GM15510 (cell line): ENCODE results near the gene JAZF1.

Experiments used
- POLR2A ChIP-seq: IDR thresholded peaks from 3 replicates; pipeline ENCODE4 v1.6.1; 2011; ENCODE audit warnings: borderline replicate concordance; ENCODE audit not compliant: insufficient read length; ENCODE audit errors: extremely low read depth

Gene JAZF1

DNA sequence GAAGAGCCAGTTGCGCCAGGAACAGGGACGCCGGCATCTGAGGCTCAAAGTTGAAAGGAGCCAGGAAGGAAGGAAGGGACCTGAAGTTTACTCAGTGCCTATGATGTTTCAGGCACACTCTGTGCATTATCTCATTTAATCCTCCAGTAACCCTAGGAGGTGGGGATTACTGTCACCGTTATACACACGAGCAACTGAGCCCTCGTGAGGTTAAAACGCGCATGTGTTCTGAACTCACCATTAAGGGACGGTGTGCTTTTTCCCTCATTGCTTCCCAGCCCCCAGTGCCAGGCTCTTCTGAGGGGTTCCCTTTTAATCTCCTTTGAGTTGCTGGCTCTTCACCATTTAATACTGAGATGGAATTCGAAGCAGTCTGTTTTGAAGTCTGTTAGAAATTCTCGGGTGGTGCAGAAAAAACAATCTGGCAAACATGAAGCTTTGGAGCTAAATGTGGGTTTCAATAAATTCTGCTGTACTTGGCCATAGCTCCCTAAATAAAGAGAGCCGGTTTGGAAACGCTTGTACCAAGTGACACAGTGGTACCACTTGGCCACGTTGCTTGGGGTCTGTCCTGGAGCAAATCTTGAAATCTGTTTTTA, 338.4 kb downstream of the JAZF1 start:
- TF ChIP-seq POLR2A = no peak

DNA sequence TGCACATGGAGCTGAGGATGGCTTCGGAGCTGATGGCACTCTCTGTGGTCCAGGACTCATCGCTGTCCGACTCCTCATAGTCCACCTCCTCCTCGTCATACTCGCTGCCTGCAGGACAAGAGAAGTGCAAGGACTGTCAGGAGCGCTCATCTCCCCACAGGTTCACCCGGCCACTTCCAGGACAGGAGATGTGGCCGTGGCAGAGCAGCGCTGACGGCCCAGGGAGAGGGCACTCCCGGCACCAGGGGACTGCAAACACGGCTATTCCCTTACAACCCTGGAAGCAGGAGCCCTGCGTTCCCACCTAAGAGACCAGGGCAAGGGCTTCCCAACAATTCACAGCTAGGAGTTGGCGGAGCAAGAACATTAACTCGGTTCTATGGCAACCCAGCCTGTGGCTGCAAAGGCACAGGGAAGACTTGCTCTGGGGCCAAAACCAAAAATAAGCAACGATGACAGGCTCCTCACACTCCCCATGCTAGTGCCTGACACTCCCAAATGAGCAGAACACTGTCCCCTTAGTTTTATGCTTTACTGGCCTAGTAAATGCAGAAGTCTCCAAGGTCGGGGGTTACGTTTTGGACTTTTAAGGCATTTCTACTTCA, 339.7 kb downstream of the JAZF1 start:
- no peak for TF ChIP-seq POLR2A

DNA sequence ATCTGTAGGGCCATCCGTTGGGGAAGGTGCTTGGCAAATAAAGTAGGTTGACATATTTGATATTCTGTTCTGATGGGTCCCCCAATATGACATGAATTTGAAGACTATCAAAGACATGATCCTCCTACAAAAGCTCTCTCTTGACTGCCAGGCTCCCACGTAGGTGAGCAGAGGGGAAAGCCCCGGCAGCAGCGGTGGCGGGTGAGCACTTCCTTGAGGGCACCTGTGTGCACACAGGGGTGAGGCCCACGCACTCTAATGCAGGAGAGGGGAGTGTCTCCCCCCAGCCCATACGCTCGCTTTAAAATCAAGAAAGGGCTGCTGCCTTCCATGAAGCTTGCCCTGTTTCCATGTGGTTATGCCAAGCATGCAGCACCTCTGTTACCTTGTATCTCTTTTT, 340.3 kb downstream of the JAZF1 start:
- no peak for TF ChIP-seq POLR2A

DNA sequence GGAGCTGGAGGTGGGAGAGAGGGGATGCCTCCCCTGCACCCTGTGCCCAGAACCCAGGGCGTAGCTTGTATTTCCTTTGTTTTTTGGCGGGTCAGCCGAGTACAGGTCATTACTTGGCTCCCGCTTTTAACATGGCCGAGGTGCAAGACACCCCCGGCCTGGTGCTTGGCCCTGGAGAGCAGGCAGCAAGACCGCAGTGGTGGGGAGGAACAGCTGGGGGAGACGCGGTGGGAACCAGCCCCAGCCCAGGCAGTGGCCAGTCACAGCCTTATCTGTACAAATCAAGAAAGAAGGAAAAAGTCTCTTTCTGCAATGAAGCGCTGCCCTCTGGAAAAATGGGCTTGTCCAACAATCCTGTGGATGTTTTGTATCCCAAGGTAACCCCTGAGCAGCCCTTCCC, 341.5 kb downstream of the JAZF1 start:
- TF ChIP-seq POLR2A = no peak

DNA sequence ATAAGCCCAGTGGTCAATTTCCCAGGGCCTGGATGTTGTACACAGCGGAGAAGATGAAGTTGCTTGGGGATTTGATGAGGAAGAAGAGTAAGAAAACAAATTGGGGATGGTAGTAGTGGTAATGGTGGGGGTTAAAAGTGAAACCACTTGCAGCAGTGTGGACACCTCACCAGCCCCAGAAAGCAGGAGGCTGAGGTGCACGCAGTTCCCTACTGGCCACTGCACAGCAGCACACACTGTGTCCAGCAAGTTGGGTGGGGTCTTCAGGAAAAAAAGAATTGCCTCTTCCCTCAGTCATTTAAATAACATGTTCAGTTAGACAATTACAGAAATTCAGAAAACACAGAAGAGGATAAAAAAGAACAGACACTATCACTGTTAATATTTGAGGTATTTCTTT, 344.1 kb downstream of the JAZF1 start:
- no peak for TF ChIP-seq POLR2A

DNA sequence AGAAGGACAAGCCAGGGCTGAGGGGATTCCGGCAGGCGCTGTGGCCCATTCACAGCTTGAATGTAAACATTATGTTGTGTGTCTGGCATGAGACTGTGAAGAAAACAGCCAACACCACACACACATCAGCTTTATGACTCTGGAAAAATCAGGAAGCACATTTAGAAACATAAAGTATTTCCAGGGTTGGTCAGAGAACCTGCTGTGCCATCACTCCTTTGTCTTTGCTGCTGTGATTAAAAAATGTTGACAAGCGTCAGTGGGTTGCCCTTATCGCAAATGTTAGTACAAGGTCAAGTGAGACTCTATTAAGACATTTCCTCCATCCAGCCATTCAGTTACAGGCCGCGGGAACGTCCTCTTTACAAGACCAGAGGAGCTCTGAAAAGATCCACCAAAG, 345.2 kb downstream of the JAZF1 start:
- no peak for TF ChIP-seq POLR2A

DNA sequence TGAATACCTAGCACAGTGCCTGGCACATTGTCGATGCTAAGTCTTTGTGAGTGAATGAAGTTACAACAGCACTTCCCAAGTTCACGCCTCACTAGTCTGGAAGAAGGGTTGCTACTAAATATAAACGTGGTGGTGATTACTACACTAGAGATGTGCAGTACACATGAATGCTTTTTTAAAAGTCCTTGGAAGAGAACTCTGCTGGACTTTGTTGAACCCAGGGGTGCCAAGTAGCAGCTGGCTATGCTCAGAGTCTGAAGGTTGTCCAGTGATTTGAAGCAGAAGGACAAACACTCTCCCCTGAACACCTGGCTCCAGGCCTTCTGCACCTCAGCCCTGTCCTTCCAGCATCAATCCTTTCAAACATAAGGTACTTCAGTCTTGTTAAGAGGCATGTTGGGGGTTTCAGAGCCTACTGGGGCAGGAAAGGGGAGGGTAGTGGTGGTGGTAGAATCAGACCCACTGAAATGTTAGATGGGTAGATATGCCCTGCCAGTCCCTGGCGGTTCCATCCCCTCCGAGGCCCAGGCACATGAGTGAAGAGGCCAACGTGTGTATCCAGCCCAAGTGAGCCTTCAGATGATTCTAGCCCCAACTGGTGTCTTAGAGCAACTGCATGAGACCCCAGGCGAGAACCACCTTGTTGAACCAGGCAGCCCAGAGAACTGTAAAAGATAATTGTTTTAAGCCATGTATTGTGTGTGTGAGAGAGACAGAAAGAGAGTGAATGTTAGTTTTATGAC, 346.2 kb downstream of the JAZF1 start:
- TF ChIP-seq POLR2A = no peak

DNA sequence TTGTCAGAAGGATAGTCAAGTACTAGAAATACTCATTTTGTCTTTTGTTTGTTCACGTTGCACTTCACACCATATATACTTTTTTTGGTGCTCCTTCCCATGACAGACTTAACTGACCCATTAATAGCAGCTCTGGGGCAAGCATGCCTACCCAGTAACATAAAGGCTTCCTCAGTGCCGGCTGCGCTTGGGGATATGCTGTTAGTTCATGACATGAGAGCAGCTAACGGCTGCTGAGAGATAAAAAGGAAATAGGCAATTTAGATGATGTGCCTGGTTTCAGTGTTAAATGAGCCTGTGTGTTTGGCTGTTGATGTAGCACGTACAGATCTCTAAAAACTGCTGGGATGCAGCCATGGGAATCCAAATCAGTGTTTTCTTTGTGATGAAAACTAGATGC, 354.2 kb downstream of the JAZF1 start:
- TF ChIP-seq POLR2A = no peak

DNA sequence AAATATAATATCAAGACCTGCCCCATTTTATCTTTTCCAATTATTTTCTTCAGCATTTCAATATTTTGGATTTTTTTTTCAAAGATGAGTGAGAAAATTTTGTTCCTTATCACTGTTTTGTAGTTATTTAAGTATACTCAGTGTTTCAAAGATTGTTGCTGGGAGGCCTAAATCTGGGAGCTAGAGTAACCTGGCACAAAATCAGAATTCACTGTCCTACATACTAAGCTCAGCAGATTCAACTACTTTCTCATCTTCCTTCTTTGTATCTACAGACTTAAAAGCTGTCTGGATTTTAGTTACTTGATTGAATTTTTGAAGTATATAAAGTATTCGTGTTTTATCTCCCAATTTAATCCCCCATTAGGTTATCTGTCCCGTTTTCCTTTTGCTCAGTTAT, 354.7 kb downstream of the JAZF1 start:
- no peak for TF ChIP-seq POLR2A

DNA sequence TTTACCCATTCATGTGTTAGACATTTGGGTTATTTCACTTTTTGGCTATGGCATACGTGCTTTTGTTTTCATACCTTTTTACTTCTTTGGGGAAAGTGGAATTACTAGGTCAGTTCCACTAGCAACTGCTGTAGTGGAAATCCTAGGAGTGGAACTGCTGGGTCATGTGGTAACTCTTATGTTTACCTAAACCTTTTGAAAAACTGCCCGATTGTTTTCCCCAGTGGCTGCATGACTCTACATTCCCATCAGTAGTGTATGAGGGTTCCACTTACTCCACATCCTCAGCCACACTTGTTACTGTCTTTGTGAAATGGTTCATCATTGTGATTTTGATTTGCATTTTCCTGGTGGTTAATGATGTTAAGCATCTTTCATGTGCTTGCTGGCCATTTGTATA, 358.4 kb downstream of the JAZF1 start:
- TF ChIP-seq POLR2A = no peak

DNA sequence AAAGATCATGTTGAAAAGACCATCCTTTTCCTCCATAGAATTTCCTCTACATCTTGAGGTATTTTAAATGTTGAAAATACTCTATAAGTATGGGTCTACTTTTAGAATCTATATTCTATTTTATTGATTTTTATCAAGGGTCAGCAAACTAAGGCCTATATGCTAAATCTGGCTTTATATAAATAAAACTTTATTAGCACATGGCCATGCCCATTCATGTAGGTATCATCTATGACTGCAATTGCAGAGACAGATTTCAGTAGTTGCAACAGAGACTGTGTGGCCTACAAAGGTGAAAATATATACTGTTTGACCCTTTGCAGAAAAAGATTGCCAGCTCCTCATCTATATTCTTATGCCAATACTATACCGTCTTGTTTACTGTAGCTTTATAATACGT, 367.9 kb downstream of the JAZF1 start:
- no peak for TF ChIP-seq POLR2A

DNA sequence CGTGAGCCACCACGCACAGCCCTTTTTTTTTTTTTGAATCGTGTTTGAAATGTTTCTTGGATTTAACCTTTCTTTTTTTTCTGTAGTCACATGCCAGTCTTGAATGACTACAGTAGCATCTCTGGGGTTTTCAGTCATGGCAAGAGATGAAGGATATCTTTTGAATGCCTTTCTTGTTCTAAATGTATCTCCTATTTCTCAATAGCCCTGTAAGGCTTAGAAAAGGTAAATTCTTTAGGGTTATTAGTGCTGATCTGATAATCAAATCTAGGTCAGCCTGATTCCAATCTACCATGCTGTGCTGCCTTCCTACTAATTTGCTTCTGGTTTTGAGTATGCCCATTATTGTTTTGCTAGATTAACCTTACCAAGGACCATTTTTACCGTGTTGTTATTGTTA, 370.4 kb downstream of the JAZF1 start:
- no peak for TF ChIP-seq POLR2A

DNA sequence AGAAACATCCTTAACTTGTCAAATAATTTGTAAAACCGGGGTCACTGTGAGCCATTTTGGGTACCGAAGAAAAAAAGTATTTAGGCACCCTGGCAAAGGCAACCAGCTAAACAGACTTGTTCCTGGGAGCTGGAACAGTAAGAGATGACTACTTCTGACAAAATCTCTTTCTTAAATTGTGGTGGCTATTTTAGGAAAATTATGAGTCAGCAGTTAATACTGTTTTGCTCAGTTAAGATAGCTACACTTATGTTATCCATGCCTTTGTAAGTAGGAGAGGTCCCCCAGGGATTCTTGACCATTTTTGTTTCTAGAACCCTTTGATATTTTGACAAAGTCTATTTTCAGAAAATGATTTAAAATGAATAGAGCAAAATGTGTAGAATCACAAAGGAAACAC, 372.0 kb downstream of the JAZF1 start:
- TF ChIP-seq POLR2A = no peak

DNA sequence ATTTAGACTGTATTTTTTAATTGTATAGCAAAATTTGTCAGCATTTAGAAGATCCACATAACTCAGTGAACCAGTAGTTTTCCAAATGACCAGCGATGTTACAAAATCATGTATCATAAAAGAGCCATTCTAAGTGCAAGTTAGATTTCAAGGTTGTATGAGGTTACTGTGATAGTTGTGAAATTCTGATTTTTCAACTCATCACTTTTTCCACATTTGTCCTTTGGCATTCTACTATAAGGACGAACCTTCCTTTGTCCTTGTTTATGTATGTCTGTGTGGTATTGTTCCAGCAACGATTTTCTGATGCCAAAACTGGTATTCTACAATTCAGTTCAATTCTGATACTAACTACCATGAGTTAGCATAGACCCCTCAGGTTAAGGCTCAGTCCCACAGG, 376.5 kb downstream of the JAZF1 start:
- no peak for TF ChIP-seq POLR2A

DNA sequence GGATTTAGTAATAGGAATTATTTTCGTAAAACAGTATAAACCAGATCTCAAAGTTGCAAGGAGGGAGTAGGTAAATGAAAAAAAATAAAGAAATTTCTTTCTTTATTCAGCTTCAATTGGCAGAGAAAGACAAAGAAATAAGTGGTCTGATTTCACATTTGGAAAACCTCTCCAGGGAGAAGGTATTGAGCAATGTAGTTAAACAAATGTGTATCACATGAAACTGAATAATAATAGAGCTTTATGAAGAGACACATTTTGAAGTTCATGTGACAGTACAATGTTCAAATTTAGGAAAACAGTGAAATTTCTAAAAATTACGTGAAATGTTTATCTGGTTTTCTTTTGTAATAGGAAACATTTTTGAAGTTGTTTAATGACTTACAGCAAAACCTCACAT, 377.6 kb downstream of the JAZF1 start:
- TF ChIP-seq POLR2A = no peak

DNA sequence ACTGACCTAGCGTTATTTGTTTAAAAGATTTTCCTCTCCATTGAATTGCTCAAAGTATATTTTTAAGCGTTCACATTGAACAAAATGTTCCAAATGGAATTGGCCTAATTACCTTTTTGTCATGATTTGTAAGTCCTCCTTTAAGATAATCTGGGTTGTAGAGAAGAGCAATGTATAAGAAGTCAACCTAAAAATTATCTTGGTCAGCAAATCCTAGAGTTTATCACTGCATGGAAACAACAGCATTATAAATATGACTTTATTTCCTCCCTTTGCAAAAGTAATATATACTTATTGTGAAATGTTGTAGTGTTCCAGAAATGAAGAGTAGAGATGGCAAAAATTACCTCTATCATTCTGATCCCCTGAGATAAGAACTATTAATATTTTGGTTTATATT, 381.4 kb downstream of the JAZF1 start:
- no peak for TF ChIP-seq POLR2A
